Measurements from ENCODE around the gene ADGRB3.
"Not testable (repeated sequence)": the region's sequence is repeated elsewhere in the genome, so short reads cannot be mapped to it uniquely, and the experiment has no call there.

ADGRB3 gene

GRCh38 chr6:69285054-69285453 is 650.0 kb downstream of the ADGRB3 start:
- DNase-seq, result no peak

GRCh38 chr6:69286331-69286730 is 651.2 kb downstream of the ADGRB3 start:
- no peak for DNase-seq

- not testable (repeated sequence) for DNase-seq
Observed at GRCh38 chr6:69288198-69288597, 653.1 kb downstream of the ADGRB3 start.

GRCh38 chr6:69289689-69290495 is 654.8 kb downstream of the ADGRB3 start:
- DNase-seq, result no peak

GRCh38 chr6:69293471-69293870 is 658.4 kb downstream of the ADGRB3 start:
- no peak for DNase-seq

- DNase-seq, result no peak
Observed at GRCh38 chr6:69294407-69294806, 659.3 kb downstream of the ADGRB3 start.

GRCh38 chr6:69294862-69295261 is 659.8 kb downstream of the ADGRB3 start:
- no peak for DNase-seq

GRCh38 chr6:69303382-69303781 is 668.3 kb downstream of the ADGRB3 start:
- DNase-seq, result no peak

- no peak for DNase-seq
Observed at GRCh38 chr6:69305456-69305855, 670.4 kb downstream of the ADGRB3 start.

GRCh38 chr6:69308584-69308983 is 673.5 kb downstream of the ADGRB3 start:
- no peak for DNase-seq

GRCh38 chr6:69311888-69312287 is 676.8 kb downstream of the ADGRB3 start:
- no peak for DNase-seq

- DNase-seq, result no peak
Observed at GRCh38 chr6:69314001-69314400, 678.9 kb downstream of the ADGRB3 start.

- DNase-seq, result no peak
Observed at GRCh38 chr6:69314531-69314930, 679.4 kb downstream of the ADGRB3 start.

- DNase-seq, result no peak
Observed at GRCh38 chr6:69331886-69332285, 696.8 kb downstream of the ADGRB3 start.

GRCh38 chr6:69337311-69337710 is 702.2 kb downstream of the ADGRB3 start:
- no peak for DNase-seq

- DNase-seq, result no peak
Observed at GRCh38 chr6:69338431-69339162, 703.5 kb downstream of the ADGRB3 start.

- DNase-seq, result no peak
Observed at GRCh38 chr6:69339163-69339550, 704.1 kb downstream of the ADGRB3 start.

- DNase-seq, result no peak
Observed at GRCh38 chr6:69340196-69340595, 705.1 kb downstream of the ADGRB3 start.

- DNase-seq, result no peak
Observed at GRCh38 chr6:69343851-69344250, 708.8 kb downstream of the ADGRB3 start.

GRCh38 chr6:69349771-69350170 is 714.7 kb downstream of the ADGRB3 start:
- no peak for DNase-seq

GRCh38 chr6:69362209-69362608 is 727.1 kb downstream of the ADGRB3 start:
- DNase-seq, result no peak

- no peak for DNase-seq
Observed at GRCh38 chr6:69366831-69367230, 731.7 kb downstream of the ADGRB3 start.

- DNase-seq, result no peak
Observed at GRCh38 chr6:69368613-69369012, 733.5 kb downstream of the ADGRB3 start.

- no peak for DNase-seq
Observed at GRCh38 chr6:69370763-69371162, 735.7 kb downstream of the ADGRB3 start.
